GM23338 (cell line): ENCODE measurements around the gene RPP25. TPM values are rescaled to one million over a fixed set of nuclear protein-coding genes. Genes with fewer than 3 reads are reported as not detected.
"Not testable (repeated sequence)": the region's sequence is repeated elsewhere in the genome, so short reads cannot be mapped to it uniquely, and the experiment has no call there.

Source experiments
- ATAC-seq: fragments of 200-7000 bp; cut with Tn5 transposase; 3 replicates; pipeline ENCODE4 v1.9.1; 2020
- DNase-seq: peaks from one replicate; pipeline ENCODE4 v3.0.0-alpha.2; 2015; ENCODE audit warnings: low spot score
- H2AFZ ChIP-seq: fragments of 200-600 bp; sonication (generic); 2 replicates; pipeline ENCODE4 v1.8.0; 2016; ENCODE audit warnings: antibody characterized with exemption, mild to moderate bottlenecking, moderate library complexity
- H3F3A ChIP-seq: fragments of 200-600 bp; sonication (generic); replicated peaks from 2 replicates; pipeline ENCODE4 v1.8.0; 2017; ENCODE audit warnings: antibody characterized with exemption, mixed run types, low read depth
- H3K27ac ChIP-seq: fragments of 200-600 bp; sonication (generic); 2 replicates; pipeline ENCODE4 v1.6.1; 2016; ENCODE audit warnings: low read depth
- H3K27me3 ChIP-seq: fragments of 200-600 bp; sonication (generic); 2 replicates; pipeline ENCODE4 v1.8.0; 2016; ENCODE audit warnings: mild to moderate bottlenecking, mixed run types, moderate library complexity; ENCODE audit not compliant: insufficient read depth
- H3K36me3 ChIP-seq: fragments of 200-600 bp; sonication (generic); 2 replicates; pipeline ENCODE4 v1.8.0; 2016; ENCODE audit warnings: mild to moderate bottlenecking; ENCODE audit not compliant: insufficient read depth
- H3K4me1 ChIP-seq: fragments of 200-600 bp; sonication (generic); 2 replicates; pipeline ENCODE4 v1.8.0; 2016; ENCODE audit warnings: mild to moderate bottlenecking, moderate library complexity; ENCODE audit not compliant: insufficient read depth
- H3K4me2 ChIP-seq: fragments of 200-600 bp; sonication (generic); 2 replicates; pipeline ENCODE4 v1.7.1; 2017; ENCODE audit warnings: mixed run types
- H3K4me3 ChIP-seq: fragments of 200-600 bp; sonication (generic); 2 replicates; pipeline ENCODE4 v1.6.1; 2016; ENCODE audit warnings: mixed run types
- H3K79me2 ChIP-seq: fragments of 200-600 bp; sonication (generic); replicated peaks from 2 replicates; pipeline ENCODE4 v1.8.0; 2017; ENCODE audit warnings: mild to moderate bottlenecking; ENCODE audit not compliant: insufficient read depth
- H3K9me2 ChIP-seq: fragments of 200-600 bp; sonication (generic); 2 replicates; pipeline ENCODE4 v1.8.0; 2017; ENCODE audit not compliant: insufficient read depth
- H4K20me1 ChIP-seq: fragments of 200-600 bp; sonication (generic); replicated peaks from 2 replicates; pipeline ENCODE4 v1.8.0; 2017; ENCODE audit warnings: mild to moderate bottlenecking; ENCODE audit not compliant: insufficient read depth
- H3K27ac Mint-ChIP-seq: 2 replicates; pipeline ENCODE4 v1.8.0; 2020; ENCODE audit warnings: inconsistent platforms, mild to moderate bottlenecking, moderate library complexity, mixed read lengths
- H3K27me3 Mint-ChIP-seq: 3 replicates; pipeline ENCODE4 v1.8.0; 2022; ENCODE audit warnings: low read depth, mild to moderate bottlenecking, moderate library complexity, mixed read lengths, inconsistent platforms; ENCODE audit not compliant: insufficient read depth, poor library complexity
- H3K36me3 Mint-ChIP-seq: 3 replicates; pipeline ENCODE4 v1.8.0; 2021; ENCODE audit warnings: low read depth, mild to moderate bottlenecking, inconsistent platforms, moderate library complexity, mixed read lengths
- H3K4me1 Mint-ChIP-seq: 3 replicates; pipeline ENCODE4 v1.8.0; 2020; ENCODE audit warnings: mild to moderate bottlenecking, inconsistent platforms, mixed read lengths
- H3K4me3 Mint-ChIP-seq: 3 replicates; pipeline ENCODE4 v1.8.0; 2021; ENCODE audit warnings: moderate library complexity, mild to moderate bottlenecking, inconsistent platforms, mixed read lengths
- H3K9me3 Mint-ChIP-seq: 3 replicates; pipeline ENCODE4 v1.8.0; 2020; ENCODE audit warnings: moderate library complexity, mild to moderate bottlenecking, inconsistent platforms, mixed read lengths
- EZH2 ChIP-seq: fragments of 200-600 bp; sonication (generic); IDR thresholded peaks from one replicate; pipeline ENCODE4 v1.8.0; 2017; ENCODE audit warnings: antibody characterized with exemption, mild to moderate bottlenecking, low read depth; ENCODE audit not compliant: unreplicated experiment
- EZH2phosphoT487 ChIP-seq: fragments of 200-600 bp; sonication (generic); IDR thresholded peaks from one replicate; pipeline ENCODE4 v1.8.1; 2018; ENCODE audit warnings: antibody characterized with exemption; ENCODE audit not compliant: unreplicated experiment
- JUNB ChIP-seq: IDR thresholded peaks from one replicate; pipeline ENCODE4 v1.6.1; 2016; ENCODE audit warnings: antibody characterized with exemption; ENCODE audit not compliant: unreplicated experiment
- NANOG ChIP-seq: IDR thresholded peaks from 2 replicates; pipeline ENCODE4 v1.6.1; 2016; ENCODE audit warnings: antibody characterized with exemption, borderline replicate concordance
- POLR2AphosphoS5 ChIP-seq: IDR thresholded peaks from 2 replicates; pipeline ENCODE4 v1.6.1; 2016; ENCODE audit warnings: antibody characterized with exemption, low read depth
- STAT1 ChIP-seq: IDR thresholded peaks from one replicate; pipeline ENCODE4 v1.6.1; 2016; ENCODE audit warnings: antibody characterized with exemption; ENCODE audit not compliant: unreplicated experiment
- ZNF331 ChIP-seq: fragments of 250-450 bp; sonication (Bioruptor Pico); IDR thresholded peaks from 2 replicates; pipeline ENCODE4 v1.5.0; 2020; ENCODE audit warnings: low read depth, mild to moderate bottlenecking, moderate library complexity
- polyA plus RNA-seq: library from polyadenylated mRNA; unstranded; fragments of >200 nt; fragmentation: Nextera tagmentation; extraction: Ambion mirVana; gene quantifications from 2 replicates; pipeline ENCODE4 v1.2.1, GENCODE V29; 2016
- total RNA-seq: library from RNA; depleted of rRNA; stranded (reverse); fragments of >200 nt; shearing (Covaris generic); gene quantifications from 2 replicates; pipeline ENCODE4 v1.2.3, GENCODE V29; 2014
- TF ChIP-seq, protein P1 (sequence below): IDR thresholded peaks from one replicate; pipeline ENCODE4 v1.6.1; 2018; ENCODE audit warnings: antibody characterized with exemption; ENCODE audit not compliant: unreplicated experiment
- TF ChIP-seq, protein P2 (sequence below): fragments of 250-450 bp; sonication (Bioruptor Pico); IDR thresholded peaks from 2 replicates; pipeline ENCODE4 v1.5.0; 2020; ENCODE audit warnings: mild to moderate bottlenecking, moderate library complexity

The RPP25 gene
- total and polyA plus RNA-seq, 2 experiments from 2014 or later, result 14.8 to 18.8 TPM

DNA sequence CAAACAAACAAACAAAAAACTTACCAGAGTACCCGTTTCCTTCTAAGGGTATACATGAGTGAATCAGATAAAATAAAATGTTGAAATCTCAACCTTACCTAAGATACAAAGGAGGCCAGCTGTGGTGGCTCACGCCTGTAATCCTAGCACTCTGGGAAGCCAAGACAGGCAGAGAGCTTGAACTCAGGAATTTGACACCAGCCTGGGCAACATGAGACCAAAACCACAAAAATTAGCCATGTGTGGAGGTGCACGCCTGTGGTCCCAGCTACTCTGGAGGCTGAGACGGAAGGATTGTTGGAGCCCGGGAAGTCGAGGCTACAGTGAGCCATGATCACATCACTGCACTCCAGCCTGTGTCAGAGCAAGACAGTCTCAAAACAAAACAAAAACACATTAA lies 38.9 kb downstream of the RPP25 start (continued):
- TF ChIP-seq, protein P1, sequence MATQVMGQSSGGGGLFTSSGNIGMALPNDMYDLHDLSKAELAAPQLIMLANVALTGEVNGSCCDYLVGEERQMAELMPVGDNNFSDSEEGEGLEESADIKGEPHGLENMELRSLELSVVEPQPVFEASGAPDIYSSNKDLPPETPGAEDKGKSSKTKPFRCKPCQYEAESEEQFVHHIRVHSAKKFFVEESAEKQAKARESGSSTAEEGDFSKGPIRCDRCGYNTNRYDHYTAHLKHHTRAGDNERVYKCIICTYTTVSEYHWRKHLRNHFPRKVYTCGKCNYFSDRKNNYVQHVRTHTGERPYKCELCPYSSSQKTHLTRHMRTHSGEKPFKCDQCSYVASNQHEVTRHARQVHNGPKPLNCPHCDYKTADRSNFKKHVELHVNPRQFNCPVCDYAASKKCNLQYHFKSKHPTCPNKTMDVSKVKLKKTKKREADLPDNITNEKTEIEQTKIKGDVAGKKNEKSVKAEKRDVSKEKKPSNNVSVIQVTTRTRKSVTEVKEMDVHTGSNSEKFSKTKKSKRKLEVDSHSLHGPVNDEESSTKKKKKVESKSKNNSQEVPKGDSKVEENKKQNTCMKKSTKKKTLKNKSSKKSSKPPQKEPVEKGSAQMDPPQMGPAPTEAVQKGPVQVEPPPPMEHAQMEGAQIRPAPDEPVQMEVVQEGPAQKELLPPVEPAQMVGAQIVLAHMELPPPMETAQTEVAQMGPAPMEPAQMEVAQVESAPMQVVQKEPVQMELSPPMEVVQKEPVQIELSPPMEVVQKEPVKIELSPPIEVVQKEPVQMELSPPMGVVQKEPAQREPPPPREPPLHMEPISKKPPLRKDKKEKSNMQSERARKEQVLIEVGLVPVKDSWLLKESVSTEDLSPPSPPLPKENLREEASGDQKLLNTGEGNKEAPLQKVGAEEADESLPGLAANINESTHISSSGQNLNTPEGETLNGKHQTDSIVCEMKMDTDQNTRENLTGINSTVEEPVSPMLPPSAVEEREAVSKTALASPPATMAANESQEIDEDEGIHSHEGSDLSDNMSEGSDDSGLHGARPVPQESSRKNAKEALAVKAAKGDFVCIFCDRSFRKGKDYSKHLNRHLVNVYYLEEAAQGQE, result no peak
- TF ChIP-seq NANOG (no peak), JUNB (no peak), EZH2phosphoT487 (no peak), ZNF331 (CRISPR knock-in tag) (no peak), EZH2 (no peak)

DNA sequence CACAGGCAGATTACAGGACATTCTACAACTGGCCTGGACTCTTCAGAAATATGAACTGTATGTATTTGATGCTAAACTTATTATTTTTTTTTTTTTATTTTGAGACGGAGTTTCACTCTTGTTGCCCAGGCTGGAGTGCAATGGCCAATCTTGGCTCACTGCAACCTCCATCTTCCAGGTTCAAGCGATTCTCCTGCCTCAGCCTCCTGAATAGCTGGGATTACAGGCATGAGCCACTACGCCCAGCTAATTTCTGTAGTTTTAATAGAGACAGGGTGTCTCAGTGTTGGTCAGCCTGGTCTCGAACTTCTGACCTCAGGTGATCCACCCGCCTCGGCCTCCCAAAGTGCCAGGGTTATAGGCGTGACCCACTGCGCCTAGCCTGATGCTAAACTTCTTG lies 42.8 kb downstream of the RPP25 start:
- H3K27ac ChIP-seq, H3K27me3 Mint-ChIP-seq, H3K79me2 ChIP-seq, H3K4me3 Mint-ChIP-seq, ATAC-seq, H3K9me2 ChIP-seq, H3K4me1 ChIP-seq, H3K4me1 Mint-ChIP-seq, H2AFZ ChIP-seq, H3K4me2 ChIP-seq, DNase-seq, H3K27ac Mint-ChIP-seq, H3F3A ChIP-seq, H3K9me3 Mint-ChIP-seq, H3K27me3 ChIP-seq, H3K4me3 ChIP-seq, H4K20me1 ChIP-seq: not testable (repeated sequence)
- H3K36me3 ChIP-seq, result peaks cover 22% of the 10 kb centered on the region
- H3K36me3 Mint-ChIP-seq, result peaks cover 70% of the 10 kb centered on the region

DNA sequence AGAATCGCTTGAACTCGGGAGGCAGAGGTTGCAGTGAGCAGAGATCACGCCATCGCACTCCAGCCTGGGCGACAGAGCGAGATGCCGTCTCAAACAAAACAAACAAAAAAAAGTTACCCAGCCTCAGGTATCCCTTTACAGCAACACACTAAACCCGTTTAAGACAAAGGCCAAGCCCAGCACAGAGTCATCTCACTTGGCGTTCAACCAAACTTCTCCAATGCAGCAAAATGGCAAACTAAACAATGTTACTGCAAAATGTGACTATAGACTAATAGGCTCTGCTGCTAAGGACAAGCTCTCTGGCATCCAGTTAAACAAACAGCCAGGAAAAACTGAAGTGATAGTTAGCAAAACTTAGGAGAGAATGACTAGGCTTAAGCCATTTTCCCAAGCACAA lies 43.5 kb downstream of the RPP25 start:
- H3K27me3 Mint-ChIP-seq, result peaks cover 3% of the 10 kb centered on the region
- Histone ChIP-seq H3K27me3 (no peaks in the 10 kb centered on the region), H2AFZ (no peak overlapping the region), H3K4me1 (no peaks in the 10 kb centered on the region), H3K9me2 (no peaks in the 10 kb centered on the region), H3K79me2 (0 out of 2 replicates have a peak, but pooled peaks cover 3% of the 10 kb centered on the region), H3K4me3 (no peak overlapping the region), H3F3A (0 out of 2 replicates have a peak, but pooled peaks cover 5% of the 10 kb centered on the region), H4K20me1 (no peaks in the 10 kb centered on the region; the same call in 1 of the 2 replicates), H3K4me2 (no peak overlapping the region), H3K27ac (no peak overlapping the region), H3K36me3 (peaks cover 16% of the 10 kb centered on the region)
- peaks cover 6% of the 10 kb centered on the region; the same call in 2 of the 3 replicates for H3K9me3 Mint-ChIP-seq
- no peaks in the 10 kb centered on the region for H3K4me1 Mint-ChIP-seq
- no peak overlapping the region for H3K4me3 Mint-ChIP-seq
- peaks cover 66% of the 10 kb centered on the region for H3K36me3 Mint-ChIP-seq
- DNase-seq (no peak), ATAC-seq (no peak)
- H3K27ac Mint-ChIP-seq, result no peak overlapping the region
- TF ChIP-seq JUNB (no peak), ZNF331 (CRISPR knock-in tag) (no peak), POLR2AphosphoS5 (no peak), STAT1 (no peak)
- TF ChIP-seq, protein P2, sequence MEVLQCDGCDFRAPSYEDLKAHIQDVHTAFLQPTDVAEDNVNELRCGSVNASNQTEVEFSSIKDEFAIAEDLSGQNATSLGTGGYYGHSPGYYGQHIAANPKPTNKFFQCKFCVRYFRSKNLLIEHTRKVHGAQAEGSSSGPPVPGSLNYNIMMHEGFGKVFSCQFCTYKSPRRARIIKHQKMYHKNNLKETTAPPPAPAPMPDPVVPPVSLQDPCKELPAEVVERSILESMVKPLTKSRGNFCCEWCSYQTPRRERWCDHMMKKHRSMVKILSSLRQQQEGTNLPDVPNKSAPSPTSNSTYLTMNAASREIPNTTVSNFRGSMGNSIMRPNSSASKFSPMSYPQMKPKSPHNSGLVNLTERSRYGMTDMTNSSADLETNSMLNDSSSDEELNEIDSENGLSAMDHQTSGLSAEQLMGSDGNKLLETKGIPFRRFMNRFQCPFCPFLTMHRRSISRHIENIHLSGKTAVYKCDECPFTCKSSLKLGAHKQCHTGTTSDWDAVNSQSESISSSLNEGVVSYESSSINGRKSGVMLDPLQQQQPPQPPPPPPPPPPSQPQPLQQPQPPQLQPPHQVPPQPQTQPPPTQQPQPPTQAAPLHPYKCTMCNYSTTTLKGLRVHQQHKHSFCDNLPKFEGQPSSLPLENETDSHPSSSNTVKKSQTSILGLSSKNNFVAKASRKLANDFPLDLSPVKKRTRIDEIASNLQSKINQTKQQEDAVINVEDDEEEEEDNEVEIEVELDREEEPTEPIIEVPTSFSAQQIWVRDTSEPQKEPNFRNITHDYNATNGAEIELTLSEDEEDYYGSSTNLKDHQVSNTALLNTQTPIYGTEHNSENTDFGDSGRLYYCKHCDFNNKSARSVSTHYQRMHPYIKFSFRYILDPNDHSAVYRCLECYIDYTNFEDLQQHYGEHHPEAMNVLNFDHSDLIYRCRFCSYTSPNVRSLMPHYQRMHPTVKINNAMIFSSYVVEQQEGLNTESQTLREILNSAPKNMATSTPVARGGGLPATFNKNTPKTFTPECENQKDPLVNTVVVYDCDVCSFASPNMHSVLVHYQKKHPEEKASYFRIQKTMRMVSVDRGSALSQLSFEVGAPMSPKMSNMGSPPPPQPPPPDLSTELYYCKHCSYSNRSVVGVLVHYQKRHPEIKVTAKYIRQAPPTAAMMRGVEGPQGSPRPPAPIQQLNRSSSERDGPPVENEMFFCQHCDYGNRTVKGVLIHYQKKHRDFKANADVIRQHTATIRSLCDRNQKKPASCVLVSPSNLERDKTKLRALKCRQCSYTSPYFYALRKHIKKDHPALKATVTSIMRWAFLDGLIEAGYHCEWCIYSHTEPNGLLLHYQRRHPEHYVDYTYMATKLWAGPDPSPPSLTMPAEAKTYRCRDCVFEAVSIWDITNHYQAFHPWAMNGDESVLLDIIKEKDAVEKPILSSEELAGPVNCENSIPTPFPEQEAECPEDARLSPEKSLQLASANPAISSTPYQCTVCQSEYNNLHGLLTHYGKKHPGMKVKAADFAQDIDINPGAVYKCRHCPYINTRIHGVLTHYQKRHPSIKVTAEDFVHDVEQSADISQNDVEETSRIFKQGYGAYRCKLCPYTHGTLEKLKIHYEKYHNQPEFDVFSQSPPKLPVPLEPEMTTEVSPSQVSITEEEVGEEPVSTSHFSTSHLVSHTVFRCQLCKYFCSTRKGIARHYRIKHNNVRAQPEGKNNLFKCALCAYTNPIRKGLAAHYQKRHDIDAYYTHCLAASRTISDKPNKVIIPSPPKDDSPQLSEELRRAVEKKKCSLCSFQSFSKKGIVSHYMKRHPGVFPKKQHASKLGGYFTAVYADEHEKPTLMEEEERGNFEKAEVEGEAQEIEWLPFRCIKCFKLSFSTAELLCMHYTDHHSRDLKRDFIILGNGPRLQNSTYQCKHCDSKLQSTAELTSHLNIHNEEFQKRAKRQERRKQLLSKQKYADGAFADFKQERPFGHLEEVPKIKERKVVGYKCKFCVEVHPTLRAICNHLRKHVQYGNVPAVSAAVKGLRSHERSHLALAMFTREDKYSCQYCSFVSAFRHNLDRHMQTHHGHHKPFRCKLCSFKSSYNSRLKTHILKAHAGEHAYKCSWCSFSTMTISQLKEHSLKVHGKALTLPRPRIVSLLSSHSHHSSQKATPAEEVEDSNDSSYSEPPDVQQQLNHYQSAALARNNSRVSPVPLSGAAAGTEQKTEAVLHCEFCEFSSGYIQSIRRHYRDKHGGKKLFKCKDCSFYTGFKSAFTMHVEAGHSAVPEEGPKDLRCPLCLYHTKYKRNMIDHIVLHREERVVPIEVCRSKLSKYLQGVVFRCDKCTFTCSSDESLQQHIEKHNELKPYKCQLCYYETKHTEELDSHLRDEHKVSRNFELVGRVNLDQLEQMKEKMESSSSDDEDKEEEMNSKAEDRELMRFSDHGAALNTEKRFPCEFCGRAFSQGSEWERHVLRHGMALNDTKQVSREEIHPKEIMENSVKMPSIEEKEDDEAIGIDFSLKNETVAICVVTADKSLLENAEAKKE, result no peak
